SK-N-MC (cell line): ENCODE data around the gene DISP2.

Source experiments
- EZH2 ChIP-seq: fragments of 200-600 bp; sonication (generic); IDR thresholded peaks from one replicate; pipeline ENCODE4 v1.6.1; 2017; ENCODE audit warnings: antibody characterized with exemption
- FOXP2 ChIP-seq: optimal IDR thresholded peaks from 2 replicates; pipeline ENCODE3; 2011; ENCODE audit warnings: mild to moderate bottlenecking, moderate library complexity; ENCODE audit not compliant: insufficient read depth; ENCODE audit errors: extremely low read length, control extremely low read depth
- POLR2AphosphoS5 ChIP-seq: IDR thresholded peaks from 2 replicates; pipeline ENCODE4 v1.6.1; 2012; ENCODE audit warnings: mild to moderate bottlenecking, low read depth, low read length, borderline replicate concordance

DNA sequence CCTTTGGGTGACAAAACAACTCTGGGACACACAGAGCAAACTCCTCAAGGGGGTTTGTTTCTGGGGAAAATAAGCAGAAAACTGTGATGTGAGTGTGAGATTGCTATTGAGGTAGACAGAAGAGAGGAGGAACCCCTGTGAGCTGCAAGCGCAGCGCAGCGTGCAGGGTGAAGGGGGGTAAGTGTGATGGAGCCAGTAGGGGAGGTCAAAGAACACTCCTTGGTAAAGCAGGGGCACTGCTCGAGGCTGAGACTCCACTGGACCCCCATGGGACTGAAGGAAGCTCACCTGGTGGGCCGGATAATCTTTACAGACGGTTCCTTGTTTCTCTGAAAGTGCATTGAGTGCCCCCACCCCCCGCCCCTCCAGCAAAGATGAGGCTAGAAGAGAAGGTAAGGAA, 27.0 kb upstream of the DISP2 start:
- no peak for TF ChIP-seq EZH2
- no peak for TF ChIP-seq POLR2AphosphoS5
- TF ChIP-seq FOXP2, result no peak
